Hepatocyte (in vitro differentiated cells): ENCODE measurements around the gene TNFSF15. TPM values are rescaled to one million over a fixed set of nuclear protein-coding genes. Genes with fewer than 3 reads are reported as not detected.

ENCODE experiments used
- DNase-seq: peaks from one replicate; pipeline ENCODE4 v3.0.0-alpha.2; 2016; ENCODE audit warnings: low spot score
- H2AFZ ChIP-seq: fragments of 200-600 bp; sonication (generic); 2 replicates; pipeline ENCODE4 v1.6.0; 2016; ENCODE audit warnings: antibody characterized with exemption, mild to moderate bottlenecking
- H3K27ac ChIP-seq: fragments of 200-600 bp; sonication (generic); 2 replicates; pipeline ENCODE4 v1.5.1; 2016; ENCODE audit warnings: mild to moderate bottlenecking
- H3K27me3 ChIP-seq: fragments of 200-600 bp; sonication (generic); 2 replicates; pipeline ENCODE4 v1.6.1; 2016
- H3K36me3 ChIP-seq: fragments of 200-600 bp; sonication (generic); replicated peaks from 2 replicates; pipeline ENCODE4 v1.5.1; 2016; ENCODE audit warnings: low read depth; ENCODE audit not compliant: insufficient read depth
- H3K4me1 ChIP-seq: fragments of 200-600 bp; sonication (generic); 2 replicates; pipeline ENCODE4 v1.5.1; 2016; ENCODE audit warnings: mild to moderate bottlenecking, moderate library complexity; ENCODE audit not compliant: insufficient read depth
- H3K4me2 ChIP-seq: fragments of 200-600 bp; sonication (generic); 2 replicates; pipeline ENCODE4 v1.6.0; 2016
- H3K4me3 ChIP-seq: fragments of 200-600 bp; sonication (generic); 2 replicates; pipeline ENCODE4 v1.5.1; 2016; ENCODE audit warnings: mild to moderate bottlenecking
- H3K79me2 ChIP-seq: fragments of 200-600 bp; sonication (generic); 2 replicates; pipeline ENCODE4 v1.6.0; 2017; ENCODE audit warnings: mild to moderate bottlenecking
- H3K9me2 ChIP-seq: fragments of 200-600 bp; sonication (generic); replicated peaks from 2 replicates; pipeline ENCODE4 v1.6.0; 2017; ENCODE audit warnings: mild to moderate bottlenecking; ENCODE audit not compliant: insufficient read depth
- H3K9me3 ChIP-seq: fragments of 200-600 bp; sonication (generic); 2 replicates; pipeline ENCODE4 v1.5.1; 2016; ENCODE audit warnings: low read depth, mild to moderate bottlenecking
- H4K20me1 ChIP-seq: fragments of 200-600 bp; sonication (generic); 2 replicates; pipeline ENCODE4 v1.6.0; 2016; ENCODE audit warnings: mild to moderate bottlenecking; ENCODE audit not compliant: insufficient read depth, poor library complexity, severe bottlenecking
- EZH2 ChIP-seq: fragments of 200-600 bp; sonication (generic); IDR thresholded peaks from 2 replicates; pipeline ENCODE4 v1.6.1; 2016; ENCODE audit warnings: antibody characterized with exemption, mild to moderate bottlenecking, borderline replicate concordance
- EZH2phosphoT487 ChIP-seq: fragments of 200-600 bp; sonication (generic); IDR thresholded peaks from one replicate; pipeline ENCODE4 v1.6.1; 2018; ENCODE audit warnings: antibody characterized with exemption, mild to moderate bottlenecking, low read depth, moderate library complexity; ENCODE audit not compliant: unreplicated experiment, severe bottlenecking
- WGBS: methylation state at CpG from one replicate; pipeline ENCODE4 v1.1.6; 2016; ENCODE audit warnings: low lambda C conversion rate; ENCODE audit errors: missing lambda C conversion rate; 5-methylcytosine and 5-hydroxymethylcytosine counted together
- polyA plus RNA-seq: library from polyadenylated mRNA; unstranded; fragments of >200 nt; fragmentation: Nextera tagmentation; extraction: Ambion mirVana; gene quantifications from 2 replicates; pipeline ENCODE4 v1.2.1, GENCODE V29; 2016
- total RNA-seq: library from RNA; depleted of rRNA; stranded (reverse); fragments of >200 nt; gene quantifications from 2 replicates; pipeline ENCODE4 v1.2.3, GENCODE V29; 2014
- TF ChIP-seq, protein P1 (sequence below): fragments of 200-600 bp; sonication (generic); IDR thresholded peaks from 2 replicates; pipeline ENCODE4 v1.5.1; 2016; ENCODE audit warnings: antibody characterized with exemption, mild to moderate bottlenecking; ENCODE audit not compliant: poor library complexity

Gene TNFSF15
- total and polyA plus RNA-seq, 2 experiments from 2014 or later = 3.3 to 8.5 TPM

GRCh38 chr9:114754581-114754980 lies 51.3 kb downstream of the TNFSF15 start:
- Histone ChIP-seq H3K27ac (no peak overlapping the region), H3K9me2 (no peaks in the 10 kb centered on the region), H3K4me1 (no peaks in the 10 kb centered on the region), H4K20me1 (no peaks in the 10 kb centered on the region), H3K9me3 (no peaks in the 10 kb centered on the region), H3K27me3 (no peaks in the 10 kb centered on the region), H3K4me3 (no peak overlapping the region), H2AFZ (no peak overlapping the region), H3K79me2 (no peaks in the 10 kb centered on the region), H3K36me3 (no peaks in the 10 kb centered on the region), H3K4me2 (no peak overlapping the region)
- DNase-seq = no peak
- WGBS = 92% methylated on average over 3 of the region's 3 CpGs
- no peak for TF ChIP-seq EZH2

GRCh38 chr9:114746591-114747346 lies 59.1 kb downstream of the TNFSF15 start:
- no peaks in the 10 kb centered on the region for H4K20me1 ChIP-seq
- peak overlapping the region; percentile 49 for H3K27ac ChIP-seq
- no peaks in the 10 kb centered on the region for H3K9me2 ChIP-seq
- no peak overlapping the region for H3K4me3 ChIP-seq
- H3K36me3 ChIP-seq = no peaks in the 10 kb centered on the region
- H2AFZ ChIP-seq = no peak overlapping the region
- peak; percentile 28 for DNase-seq
- no peaks in the 10 kb centered on the region for H3K9me3 ChIP-seq
- H3K4me2 ChIP-seq = no peak overlapping the region
- no peaks in the 10 kb centered on the region for H3K4me1 ChIP-seq
- 13% methylated on average over 2 of the region's 2 CpGs for whole genome bisulfite sequencing
- no peak for TF ChIP-seq EZH2phosphoT487
- TF ChIP-seq, protein P1, sequence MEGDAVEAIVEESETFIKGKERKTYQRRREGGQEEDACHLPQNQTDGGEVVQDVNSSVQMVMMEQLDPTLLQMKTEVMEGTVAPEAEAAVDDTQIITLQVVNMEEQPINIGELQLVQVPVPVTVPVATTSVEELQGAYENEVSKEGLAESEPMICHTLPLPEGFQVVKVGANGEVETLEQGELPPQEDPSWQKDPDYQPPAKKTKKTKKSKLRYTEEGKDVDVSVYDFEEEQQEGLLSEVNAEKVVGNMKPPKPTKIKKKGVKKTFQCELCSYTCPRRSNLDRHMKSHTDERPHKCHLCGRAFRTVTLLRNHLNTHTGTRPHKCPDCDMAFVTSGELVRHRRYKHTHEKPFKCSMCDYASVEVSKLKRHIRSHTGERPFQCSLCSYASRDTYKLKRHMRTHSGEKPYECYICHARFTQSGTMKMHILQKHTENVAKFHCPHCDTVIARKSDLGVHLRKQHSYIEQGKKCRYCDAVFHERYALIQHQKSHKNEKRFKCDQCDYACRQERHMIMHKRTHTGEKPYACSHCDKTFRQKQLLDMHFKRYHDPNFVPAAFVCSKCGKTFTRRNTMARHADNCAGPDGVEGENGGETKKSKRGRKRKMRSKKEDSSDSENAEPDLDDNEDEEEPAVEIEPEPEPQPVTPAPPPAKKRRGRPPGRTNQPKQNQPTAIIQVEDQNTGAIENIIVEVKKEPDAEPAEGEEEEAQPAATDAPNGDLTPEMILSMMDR = no peak
- no peak for TF ChIP-seq EZH2
- H3K79me2 ChIP-seq = no peaks in the 10 kb centered on the region
- no peaks in the 10 kb centered on the region for H3K27me3 ChIP-seq

DNA sequence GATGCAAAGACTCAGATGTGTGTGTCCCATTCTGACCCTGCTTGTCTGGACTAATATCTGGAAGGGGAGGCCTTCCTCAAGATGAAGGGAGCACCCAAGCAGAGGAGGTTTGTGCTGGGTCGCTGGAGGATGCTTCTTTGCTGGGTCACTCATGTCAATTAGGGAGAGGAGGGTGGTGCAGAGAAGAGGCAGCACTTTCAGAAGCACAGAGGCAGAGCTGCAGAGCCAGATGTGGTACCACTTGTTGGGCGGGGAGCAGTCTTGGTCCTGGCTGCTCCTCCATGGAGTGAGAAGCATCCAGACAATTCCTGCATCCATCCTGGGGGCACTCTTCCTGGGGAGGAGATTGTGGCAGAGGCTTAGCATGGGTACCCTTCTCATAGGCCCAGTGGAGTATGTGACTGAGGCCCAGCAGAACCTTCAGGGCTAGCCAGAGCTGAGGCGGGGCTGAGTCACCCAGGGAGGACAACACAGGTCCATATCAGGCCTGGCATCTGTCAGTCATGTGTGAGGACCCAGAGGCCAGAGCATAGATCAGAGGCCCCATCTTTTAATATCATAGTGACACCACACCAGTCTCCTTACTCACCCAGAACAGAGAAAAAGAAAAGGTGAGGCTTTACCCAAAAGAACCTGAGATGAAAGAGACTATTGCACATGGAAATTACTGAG lies 59.8 kb downstream of the TNFSF15 start:
- Histone ChIP-seq H3K4me2 (no peak overlapping the region), H3K9me2 (no peaks in the 10 kb centered on the region), H3K79me2 (no peaks in the 10 kb centered on the region), H3K27me3 (no peaks in the 10 kb centered on the region), H3K4me3 (no peak overlapping the region), H3K9me3 (no peaks in the 10 kb centered on the region), H3K4me1 (no peaks in the 10 kb centered on the region), H3K27ac (peak overlapping the region; percentile 49), H4K20me1 (no peaks in the 10 kb centered on the region), H2AFZ (no peak overlapping the region), H3K36me3 (no peaks in the 10 kb centered on the region)
- no peak for DNase-seq
- no peak for TF ChIP-seq EZH2phosphoT487
- no peak for TF ChIP-seq EZH2
- TF ChIP-seq, protein P1 = no peak
- 91% methylated on average over 3 of the region's 3 CpGs for WGBS
